ENCODE results near the gene KLK1. TPM values are rescaled to one million over a fixed set of nuclear protein-coding genes. Genes with fewer than 3 reads are reported as not detected.

Gene KLK1
- total and polyA plus RNA-seq, 2 of the 13 experiments (the other 11 are each of a cell fraction or from before 2014, with no cell fraction given), result not detected

DNA sequence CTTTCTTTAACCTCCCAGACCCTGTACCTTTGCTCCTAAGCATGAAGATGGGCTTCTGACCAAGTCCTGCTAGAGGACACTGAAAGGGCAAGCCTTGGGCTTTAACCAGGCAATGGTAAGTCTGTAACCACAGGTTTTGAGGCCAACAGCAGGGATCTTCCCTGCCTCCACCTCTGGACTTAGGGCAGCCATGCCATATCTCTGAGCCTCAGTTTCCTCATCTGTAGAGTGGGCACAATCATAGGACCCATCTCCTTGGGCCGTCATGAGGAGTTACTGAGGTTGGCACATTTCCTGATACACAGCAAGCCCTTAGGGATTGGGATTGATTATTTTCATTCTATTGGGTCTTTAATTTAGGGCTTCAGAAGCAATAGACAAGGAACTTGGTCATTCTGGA lies 14.7 kb downstream of the KLK1 start:
- no peak for ATAC-seq
- no TSS peak for BruUV-seq (replicated peaks)
- Histone ChIP-seq H3K9me3 (ENCODE audit: low read length) (no peaks in the 10 kb centered on the region), H3K4me1 (ENCODE audit: insufficient read depth, low read length) (peaks cover 8% of the 10 kb centered on the region), H3K4me2 (ENCODE audit: low read depth, low read length) (no peak overlapping the region), H3K79me2 (ENCODE audit: insufficient read depth, low read length) (peaks cover 5% of the 10 kb centered on the region), H2AFZ (ENCODE audit: low read length) (no peak overlapping the region), H3K9ac (ENCODE audit: insufficient read depth, low read depth, low read length) (no peak overlapping the region), H4K20me1 (ENCODE audit: insufficient read depth, low read length) (no peaks in the 10 kb centered on the region), H3K27me3 (ENCODE audit: control insufficient read depth in 1 of 2, insufficient read depth in 2 of 2, low read length in 2 of 2) (no peaks in the 10 kb centered on the region; a peak in 2 of 5 replicates), H3K4me3 (replicated peaks in 1 of 3; ENCODE audit: insufficient read depth in 1 of 3, low read depth in 2 of 3, low read length in 3 of 3) (no peak overlapping the region), H3K27ac (ENCODE audit: extremely low read length, insufficient read depth, low read length) (no peak overlapping the region), H3K36me3 (replicated peaks in 1 of 2; ENCODE audit: control insufficient read depth in 1 of 2, insufficient read depth in 2 of 2, low read length in 2 of 2) (no peaks in the 10 kb centered on the region)
- WGBS (ENCODE audit: low lambda C conversion rate), result 0% methylated on average over 1 of the region's 1 CpG
- no peak for DNase-seq (ENCODE audit: low spot score)
- ChIA-PET POLR2A (no interaction called here), CTCF (ENCODE audit: low intra/inter-chr PET ratio, low total read pairs) (no interaction called here)
- in situ Hi-C loops (cut with HindIII; ENCODE audit: extremely low pct_ligation_motif_present, low pct_unique_long_range_greater_than_20kb), result no loop called here
- TF ChIP-seq ZNF816 (CRISPR knock-in tag; IDR thresholded peaks at IDR 0.05; ENCODE audit: borderline replicate concordance) (no peak), ZNF629 (CRISPR knock-in tag; conservative IDR thresholded peaks at IDR 0.05) (peak; percentile 59)
- TF ChIP-seq, protein P1, sequence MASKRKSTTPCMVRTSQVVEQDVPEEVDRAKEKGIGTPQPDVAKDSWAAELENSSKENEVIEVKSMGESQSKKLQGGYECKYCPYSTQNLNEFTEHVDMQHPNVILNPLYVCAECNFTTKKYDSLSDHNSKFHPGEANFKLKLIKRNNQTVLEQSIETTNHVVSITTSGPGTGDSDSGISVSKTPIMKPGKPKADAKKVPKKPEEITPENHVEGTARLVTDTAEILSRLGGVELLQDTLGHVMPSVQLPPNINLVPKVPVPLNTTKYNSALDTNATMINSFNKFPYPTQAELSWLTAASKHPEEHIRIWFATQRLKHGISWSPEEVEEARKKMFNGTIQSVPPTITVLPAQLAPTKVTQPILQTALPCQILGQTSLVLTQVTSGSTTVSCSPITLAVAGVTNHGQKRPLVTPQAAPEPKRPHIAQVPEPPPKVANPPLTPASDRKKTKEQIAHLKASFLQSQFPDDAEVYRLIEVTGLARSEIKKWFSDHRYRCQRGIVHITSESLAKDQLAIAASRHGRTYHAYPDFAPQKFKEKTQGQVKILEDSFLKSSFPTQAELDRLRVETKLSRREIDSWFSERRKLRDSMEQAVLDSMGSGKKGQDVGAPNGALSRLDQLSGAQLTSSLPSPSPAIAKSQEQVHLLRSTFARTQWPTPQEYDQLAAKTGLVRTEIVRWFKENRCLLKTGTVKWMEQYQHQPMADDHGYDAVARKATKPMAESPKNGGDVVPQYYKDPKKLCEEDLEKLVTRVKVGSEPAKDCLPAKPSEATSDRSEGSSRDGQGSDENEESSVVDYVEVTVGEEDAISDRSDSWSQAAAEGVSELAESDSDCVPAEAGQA (IDR thresholded peaks at IDR 0.05; ENCODE audit: low read depth), result no peak
- TF ChIP-seq, protein P1 (CRISPR knock-in tag; IDR thresholded peaks at IDR 0.05; ENCODE audit: borderline replicate concordance), result no peak
- intact Hi-C loops (cut with micrococcal nuclease; ENCODE audit: unreplicated experiment), result no loop called here
- FAIRE-seq, result no peak

Measured in HepG2 (cell line).